ENCODE results near the gene KRT74. TPM values are rescaled to one million over a fixed set of nuclear protein-coding genes. Genes with fewer than 3 reads are reported as not detected.

Gene KRT74
- total RNA-seq, 4 donors from 2014 or later = not detected

- in situ Hi-C loops (cut with MboI; ENCODE audit: low sequenced_read_pairs in 4 of 4) (no loop called here), intact Hi-C loops (cut with DNase I; ENCODE audit: low total_unique reads) (no loop called here)
- no peak for ATAC-seq
- no peak for DNase-seq
- peaks cover 0 to 5% (median 0%) of the 10 kb centered on the region in 3 donors for H3K27me3 ChIP-seq
- TF ChIP-seq POLR2A (IDR thresholded peaks at IDR 0.05) (no peak), CTCF (IDR thresholded peaks at IDR 0.05 in 4 of 5, conservative IDR thresholded peaks at IDR 0.05 in 1 of 5) (no peak)
- H3K4me1 ChIP-seq = no peaks in the 10 kb centered on the region
- H3K9me3 ChIP-seq = no peaks in the 10 kb centered on the region
- no peak overlapping the region for H3K4me3 ChIP-seq
- no peak overlapping the region for H3K27ac ChIP-seq
- H3K36me3 ChIP-seq = no peaks in the 10 kb centered on the region
Observed at GRCh38 chr12:52517005-52517835, 56.4 kb downstream of the KRT74 start.

GRCh38 chr12:52515927-52516831, 57.5 kb downstream of the KRT74 start:
- TF ChIP-seq CTCF (IDR thresholded peaks at IDR 0.05 in 4 of 5, conservative IDR thresholded peaks at IDR 0.05 in 1 of 5) (no peak), POLR2A (IDR thresholded peaks at IDR 0.05) (no peak)
- no peak for ATAC-seq
- H3K36me3 ChIP-seq = no peaks in the 10 kb centered on the region
- no peaks in the 10 kb centered on the region for H3K9me3 ChIP-seq
- H3K27me3 ChIP-seq = peaks cover 0 to 4% (median 0%) of the 10 kb centered on the region in 3 donors
- intact Hi-C loops (cut with DNase I; ENCODE audit: low total_unique reads) (no loop called here), in situ Hi-C loops (cut with MboI; ENCODE audit: low sequenced_read_pairs in 4 of 4) (no loop called here)
- no peaks in the 10 kb centered on the region for H3K4me1 ChIP-seq
- no peak overlapping the region for H3K27ac ChIP-seq
- H3K4me3 ChIP-seq = no peak overlapping the region
- no peak for DNase-seq

Other genes with a start within 250 kb of the KRT74 start
- gene KRT85, start 206.4 kb downstream of the KRT74 start, total RNA-seq = not detected
- not detected for gene KRT84, start 188.2 kb downstream of the KRT74 start, total RNA-seq
- not detected for gene KRT82, start 167.5 kb downstream of the KRT74 start, total RNA-seq
- gene KRT75, start 139.5 kb downstream of the KRT74 start, total RNA-seq = not detected
- gene KRT6B, start 121.7 kb downstream of the KRT74 start, total RNA-seq = not detected
- gene KRT6C, start 100.0 kb downstream of the KRT74 start, total RNA-seq = not detected
- gene KRT6A, start 80.6 kb downstream of the KRT74 start, total RNA-seq = not detected
- not detected for gene KRT5, start 53.4 kb downstream of the KRT74 start, total RNA-seq
- gene KRT71, start 20.7 kb downstream of the KRT74 start, total RNA-seq = not detected
- not detected for gene KRT72, start 27.6 kb upstream of the KRT74 start, total RNA-seq
- gene KRT73, start 44.7 kb upstream of the KRT74 start, total RNA-seq = not detected
- not detected for gene KRT2, start 78.4 kb upstream of the KRT74 start, total RNA-seq
- gene KRT1, start 106.6 kb upstream of the KRT74 start, total RNA-seq = not detected
- not detected for gene KRT77, start 129.7 kb upstream of the KRT74 start, total RNA-seq
- not detected for gene KRT76, start 203.5 kb upstream of the KRT74 start, total RNA-seq
- gene KRT3, start 222.3 kb upstream of the KRT74 start, total RNA-seq = not detected
- not detected for gene KRT4, start 240.3 kb upstream of the KRT74 start, total RNA-seq